H1 (cell line): ENCODE measurements around the gene HK1. TPM values are rescaled to one million over a fixed set of nuclear protein-coding genes. Genes with fewer than 3 reads are reported as not detected.

Experiments
- CTCF ChIA-PET: fragments of 300-600 bp; sonication (Branson Sonifier 250); formaldehyde crosslinking; loops from one replicate; lab custom pipeline; 2021; ENCODE audit not compliant: partially characterized antibody; lab: Charles Lee
- POLR2A ChIA-PET: fragments of 300-600 bp; sonication (Branson Sonifier 250); formaldehyde crosslinking; loops from one replicate; lab custom pipeline; 2021; ENCODE audit warnings: inconsistent platforms; ENCODE audit not compliant: partially characterized antibody; lab: Charles Lee
- DNase-seq, 2 experiments: peaks; one replicate each; pipeline versions ENCODE4 v3.0.0 to v3.0.0-alpha.2; 2010 to 2022; ENCODE audit warnings: low spot score in 2 of 2, low read depth in 1 of 2, mixed read lengths in 1 of 2
- FAIRE-seq: peaks from 2 replicates; lab custom pipeline; 2011; peaks lifted over from hg19 to GRCh38; lab: Jason Lieb, UNC
- H2AFZ ChIP-seq: 2 replicates; pipeline ENCODE4 v1.8.1; 2012; ENCODE audit warnings: low read length, inconsistent platforms
- H2AK5ac ChIP-seq: 2 replicates; pipeline ENCODE4 v1.6.1; 2013; ENCODE audit warnings: low read depth, low read length
- H2BK120ac ChIP-seq: replicated peaks from 2 replicates; pipeline ENCODE3; 2013; ENCODE audit warnings: low read depth, low read length, inconsistent platforms
- H2BK12ac ChIP-seq: 2 replicates; pipeline ENCODE4 v1.6.1; 2013; ENCODE audit warnings: low read depth, low read length
- H2BK15ac ChIP-seq: 2 replicates; pipeline ENCODE4 v1.6.1; 2013; ENCODE audit warnings: low read length
- H2BK20ac ChIP-seq: 2 replicates; pipeline ENCODE4 v1.6.1; 2013; ENCODE audit warnings: low read length
- H2BK5ac ChIP-seq: 2 replicates; pipeline ENCODE4 v1.6.1; 2013; ENCODE audit warnings: low read depth, low read length
- H3K14ac ChIP-seq: 2 replicates; pipeline ENCODE4 v1.6.1; 2013; ENCODE audit warnings: inconsistent platforms; ENCODE audit not compliant: insufficient read length
- H3K18ac ChIP-seq: 2 replicates; pipeline ENCODE4 v1.6.1; 2013; ENCODE audit warnings: low read length; ENCODE audit errors: extremely low read depth
- H3K23ac ChIP-seq: 2 replicates; pipeline ENCODE4 v1.6.1; 2013; ENCODE audit warnings: inconsistent platforms; ENCODE audit not compliant: insufficient read length
- H3K23me2 ChIP-seq: 2 replicates; pipeline ENCODE4 v1.6.1; 2013; ENCODE audit warnings: low read depth, low read length
- H3K27ac ChIP-seq: 2 replicates; pipeline ENCODE4 v1.6.1; 2011; ENCODE audit warnings: low read depth, low read length, inconsistent platforms
- H3K27me3 ChIP-seq, 4 experiments: replicated peaks in 1 of 4; 1 replicate in 1 of 4; 2 replicates in 3 of 4; pipeline versions ENCODE4 v1.6.1 to v1.8.1; 2011 to 2013; ENCODE audit warnings: low read length in 3 of 4, mild to moderate bottlenecking in 3 of 4, inconsistent platforms in 2 of 4, mixed read lengths in 2 of 4, moderate library complexity in 1 of 4; ENCODE audit not compliant: control insufficient read depth in 3 of 4, insufficient read depth in 3 of 4; ENCODE audit errors: extremely low read depth in 1 of 4
- H3K36me3 ChIP-seq, 4 experiments: 2 replicates each; pipeline versions ENCODE4 v1.6.1 to v1.8.1; 2011 to 2013; ENCODE audit warnings: mild to moderate bottlenecking in 4 of 4, low read length in 3 of 4, moderate library complexity in 2 of 4, control low read depth in 1 of 4, inconsistent platforms in 1 of 4; ENCODE audit not compliant: insufficient read depth in 4 of 4, control insufficient read depth in 2 of 4
- H3K4ac ChIP-seq: replicated peaks from 2 replicates; pipeline ENCODE3; 2013; ENCODE audit warnings: low read length, low read depth, mixed read lengths, inconsistent platforms; ENCODE audit not compliant: insufficient read length
- H3K4me1 ChIP-seq, 4 experiments: replicated peaks in 1 of 4; 1 replicate in 1 of 4; 2 replicates in 3 of 4; pipeline versions ENCODE4 v1.6.1 to v1.8.1; 2011 to 2013; ENCODE audit warnings: low read length in 3 of 4, inconsistent platforms in 2 of 4, mixed read lengths in 1 of 4; ENCODE audit not compliant: insufficient read depth in 4 of 4, control insufficient read depth in 3 of 4
- H3K4me2 ChIP-seq, 2 experiments: 2 replicates each; pipeline versions ENCODE4 v1.6.1 to v1.8.1; 2011 to 2013; ENCODE audit warnings: low read depth in 2 of 2, low read length in 2 of 2, control low read depth in 1 of 2, inconsistent platforms in 1 of 2, mild to moderate bottlenecking in 1 of 2; ENCODE audit not compliant: insufficient read depth in 1 of 2
- H3K4me3 ChIP-seq, 4 experiments: fragments of 200-600, 300-600 bp in 1 of 4; sonication (generic), shearing (Covaris generic), sonication (Bioruptor Twin) in 1 of 4; 2 replicates each; pipeline versions ENCODE4 v1.5.1 to v1.8.1; 2011 to 2016; ENCODE audit warnings: low read length in 4 of 4, low read depth in 3 of 4, control low read depth in 2 of 4, inconsistent platforms in 2 of 4, mild to moderate bottlenecking in 2 of 4, mixed read lengths in 1 of 4, moderate library complexity in 1 of 4; ENCODE audit not compliant: insufficient read depth in 2 of 4; ENCODE audit errors: extremely low read depth in 1 of 4
- H3K56ac ChIP-seq: replicated peaks from 2 replicates; pipeline ENCODE3; 2013; ENCODE audit warnings: low read depth, mild to moderate bottlenecking, mixed read lengths, low read length, inconsistent platforms; ENCODE audit not compliant: insufficient read length
- H3K79me1 ChIP-seq: 2 replicates; pipeline ENCODE4 v1.6.1; 2013; ENCODE audit warnings: low read depth, low read length, control low read depth
- H3K79me2 ChIP-seq, 2 experiments: 2 replicates each; pipeline versions ENCODE4 v1.6.1 to v1.8.1; 2012 to 2013; ENCODE audit warnings: low read length in 2 of 2, mild to moderate bottlenecking in 2 of 2, inconsistent platforms in 1 of 2; ENCODE audit not compliant: insufficient read depth in 2 of 2, control insufficient read depth in 1 of 2
- H3K9ac ChIP-seq, 4 experiments: replicated peaks in 1 of 4; 1 replicate in 1 of 4; 2 replicates in 3 of 4; pipeline versions ENCODE4 v1.6.1 to v1.8.1; 2011 to 2013; ENCODE audit warnings: low read depth in 3 of 4, low read length in 3 of 4, control low read depth in 2 of 4, mild to moderate bottlenecking in 2 of 4, moderate library complexity in 2 of 4, inconsistent platforms in 1 of 4; ENCODE audit errors: extremely low read depth in 1 of 4
- H3K9me3 ChIP-seq, 2 experiments: 2 replicates each; pipeline versions ENCODE4 v1.6.1 to v1.8.1; 2012 to 2013; ENCODE audit warnings: mild to moderate bottlenecking in 2 of 2, moderate library complexity in 2 of 2, control low read depth in 1 of 2, inconsistent platforms in 1 of 2, low read depth in 1 of 2, low read length in 1 of 2, mixed read lengths in 1 of 2; ENCODE audit not compliant: insufficient read depth in 2 of 2
- H4K20me1 ChIP-seq, 2 experiments: replicated peaks in 1 of 2; 2 replicates each; pipeline versions ENCODE3 to v1.8.1; 2011 to 2013; ENCODE audit warnings: inconsistent platforms in 2 of 2, low read length in 2 of 2, mild to moderate bottlenecking in 1 of 2; ENCODE audit not compliant: insufficient read depth in 2 of 2, control insufficient read depth in 1 of 2
- H4K5ac ChIP-seq: 2 replicates; pipeline ENCODE4 v1.6.1; 2013; ENCODE audit warnings: low read length, low read depth, mixed read lengths, inconsistent platforms; ENCODE audit not compliant: insufficient read length
- H4K8ac ChIP-seq: 2 replicates; pipeline ENCODE4 v1.8.0; 2013; ENCODE audit warnings: mild to moderate bottlenecking, moderate library complexity, low read length, inconsistent platforms; ENCODE audit not compliant: insufficient read depth; ENCODE audit errors: extremely low read depth
- H4K91ac ChIP-seq: replicated peaks from 2 replicates; pipeline ENCODE3; 2013; ENCODE audit warnings: low read length, mixed read lengths, inconsistent platforms; ENCODE audit not compliant: insufficient read length
- GABPA ChIP-seq: IDR thresholded peaks from 2 replicates; pipeline ENCODE4 v1.6.1; 2011; ENCODE audit warnings: mild to moderate bottlenecking, low read length, moderate library complexity, borderline replicate concordance; ENCODE audit not compliant: insufficient read depth
- HDAC2 ChIP-seq, 2 experiments: fragments of 300-600 bp in 1 of 2; sonication (generic) in 1 of 2; IDR thresholded peaks; 2 replicates each; pipeline ENCODE4 v1.6.1; 2011 to 2012; ENCODE audit warnings: low read depth in 2 of 2, low read length in 2 of 2, mild to moderate bottlenecking in 2 of 2, moderate library complexity in 2 of 2, borderline replicate concordance in 1 of 2, inconsistent platforms in 1 of 2
- KDM5A ChIP-seq: fragments of 200-600 bp; IDR thresholded peaks from 2 replicates; pipeline ENCODE4 v1.7.1; 2012; ENCODE audit warnings: mild to moderate bottlenecking, low read length, inconsistent platforms, mixed read lengths
- RXRA ChIP-seq: IDR thresholded peaks from 2 replicates; pipeline ENCODE4 v1.6.1; 2011; ENCODE audit warnings: low read depth, mild to moderate bottlenecking, low read length, moderate library complexity; ENCODE audit not compliant: insufficient read depth
- WGBS, 2 experiments: shearing (Covaris generic) in 1 of 2; methylation state at CpG; one replicate each; pipeline versions ENCODE4 v1.1.6 to v1.1.7; 2013 to 2015; ENCODE audit warnings: low lambda C conversion rate in 2 of 2, mixed read lengths in 2 of 2, inconsistent platforms in 1 of 2, low coverage in 1 of 2, missing lambda C conversion rate in 1 of 2; ENCODE audit not compliant: insufficient replicate concordance in 2 of 2, insufficient coverage in 1 of 2, insufficient read length in 1 of 2; ENCODE audit errors: extremely low coverage in 1 of 2, missing lambda C conversion rate in 1 of 2; 5-methylcytosine and 5-hydroxymethylcytosine counted together
- polyA plus RNA-seq, 7 experiments: library from polyadenylated mRNA; depleted of rRNA in 3 of 7; stranded (reverse) in 5 of 7; unstranded in 2 of 7; fragments of >200 nt in 5 of 7; fragments of 200-250 nt in 2 of 7; gene quantifications; 1 replicate in 5 of 7; 2 replicates in 1 of 7; 4 replicates in 1 of 7; pipeline versions ENCODE4 v1.2.1 to v1.2.3, GENCODE V29; 2011 to 2013; ENCODE audit warnings: missing spikeins in 2 of 7, mixed read lengths in 2 of 7
- total RNA-seq: library from RNA; stranded (reverse); fragmentation: NEBNext Ultra II Directional; extraction: Animal tissue kit (Norgen Biotek cat#: 25700); gene quantifications from 2 replicates; pipeline ENCODE4 v1.2.1, GENCODE V29; 2021

The HK1 gene
- total and polyA plus RNA-seq, 2 of the 8 experiments (the other 6 are each of a cell fraction or from before 2014, with no cell fraction given): 55.8 to 247 TPM

DNA sequence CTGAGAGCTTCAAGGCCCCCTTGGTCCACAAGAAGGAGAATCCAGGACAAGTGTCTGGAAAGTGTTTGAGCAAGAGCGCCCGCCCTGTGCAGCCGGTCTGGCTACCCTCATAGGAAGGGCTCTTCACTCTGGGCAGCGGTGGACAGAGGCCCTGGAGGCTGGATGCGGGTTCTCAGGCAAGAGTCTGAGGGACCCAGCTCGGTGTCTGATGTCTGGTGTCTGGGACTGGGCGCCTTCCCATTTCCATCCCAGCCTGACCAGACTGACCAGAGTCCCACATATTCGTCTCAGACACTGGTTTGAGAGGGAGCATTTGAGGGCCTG is 59.8 kb downstream of the HK1 start:
- Histone ChIP-seq H2AK5ac (peak overlapping the region; percentile 99), H3K36me3 (no peaks in the 10 kb centered on the region), H2BK12ac (peak overlapping the region; percentile 84; the same call in 1 of the 2 replicates), H3K27ac (peak overlapping the region; percentile 60), H2AFZ (no peak overlapping the region)
- DNase-seq: no peak
- no peak for TF ChIP-seq KDM5A
- no peak for TF ChIP-seq GABPA
- no peak for TF ChIP-seq RXRA
- TF ChIP-seq HDAC2 (IDR thresholded peaks at IDR 0.05; ENCODE audit: borderline replicate concordance in 1 of 2, low read depth in 2 of 2, low read length in 2 of 2): no peak
- TF ChIP-seq, all 59 proteins: peak for 0
- no peak overlapping the region for H3K4me3 ChIP-seq
- POLR2A ChIA-PET: interaction anchor here (1.2 to 1.8 kb wide), 4 partner anchors 8 to 21 kb away, joined by 3 to 6 read pairs (median 4); no protein-coding TSS in a partner anchor
- peaks cover 29 to 95% of the 10 kb centered on the region in 2 experiments for H3K79me2 ChIP-seq
- no peak overlapping the region for H3K23ac ChIP-seq
- H3K79me1 ChIP-seq: peaks cover 30% of the 10 kb centered on the region; the same call in 1 of the 2 replicates
- H3K18ac ChIP-seq: peak overlapping the region; percentile 98
- peak overlapping the region; percentile 56 for H2BK120ac ChIP-seq
- peaks cover 3% of the 10 kb centered on the region; the same call in 1 of the 2 replicates for H3K23me2 ChIP-seq
- peak overlapping the region; percentile 76; the same call in 1 of the 2 replicates for H2BK20ac ChIP-seq
- H3K56ac ChIP-seq: no peak overlapping the region
- no peaks in the 10 kb centered on the region for H3K9me3 ChIP-seq
- H2BK15ac ChIP-seq: peak overlapping the region; percentile 74; the same call in 1 of the 2 replicates
- peak overlapping the region; percentile 88 for H3K4ac ChIP-seq
- peak overlapping the region; percentile 95 for H2BK5ac ChIP-seq
- FAIRE-seq: no peak
- no peaks in the 10 kb centered on the region for H3K27me3 ChIP-seq
- no peak overlapping the region; a peak in 1 of 7 replicates for H3K9ac ChIP-seq
- peak overlapping the region; percentile 19 to 71; a peak in 2 of 4 replicates for H3K4me2 ChIP-seq
- CTCF ChIA-PET: interaction anchor here (2.7 to 2.8 kb wide), 2 partner anchors 10 to 11 kb away, joined by 9 to 11 read pairs; no protein-coding TSS in a partner anchor
- H4K8ac ChIP-seq: no peak overlapping the region
- peak overlapping the region; percentile 90 for H4K91ac ChIP-seq
- WGBS, 2 experiments: 77% methylated on average over 8 of the region's 8 CpGs; no CpG with 5 or more reads in 1 of the 2 experiments
- peaks cover 14 to 35% (median 30%) of the 10 kb centered on the region in 4 experiments for H3K4me1 ChIP-seq
- no peak overlapping the region for H3K14ac ChIP-seq
- no peaks in the 10 kb centered on the region for H4K20me1 ChIP-seq
- peak overlapping the region; percentile 35 for H4K5ac ChIP-seq
